OCI-LY1 (cell line): ENCODE results near the gene PNO1.

ENCODE experiments used
- H2AFZ ChIP-seq: fragments of 200-600 bp; sonication (generic), shearing (Covaris generic); 2 replicates; pipeline ENCODE4 v1.6.0; 2014; ENCODE audit warnings: antibody characterized with exemption, mild to moderate bottlenecking, low read length
- H3F3A ChIP-seq: fragments of 200-600 bp; sonication (generic), shearing (Covaris generic); 2 replicates; pipeline ENCODE4 v1.6.0; 2014; ENCODE audit warnings: mild to moderate bottlenecking, antibody characterized with exemption, low read length, moderate library complexity; ENCODE audit not compliant: insufficient read depth
- H3K27ac ChIP-seq: fragments of 200-600 bp; sonication (generic); 2 replicates; pipeline ENCODE4 v1.5.1; 2014; ENCODE audit warnings: low read length, mixed run types, mild to moderate bottlenecking, low read depth; ENCODE audit not compliant: poor library complexity, severe bottlenecking
- H3K27me3 ChIP-seq: fragments of 200-600 bp; sonication (generic); 2 replicates; pipeline ENCODE4 v1.6.0; 2014; ENCODE audit warnings: antibody characterized with exemption, mild to moderate bottlenecking, low read length, moderate library complexity; ENCODE audit not compliant: insufficient read depth
- H3K36me3 ChIP-seq: fragments of 200-600 bp; sonication (generic); 2 replicates; pipeline ENCODE4 v1.6.1; 2014; ENCODE audit warnings: mild to moderate bottlenecking, antibody characterized with exemption, low read length, moderate library complexity, mixed read lengths; ENCODE audit not compliant: insufficient read depth
- H3K4me1 ChIP-seq: fragments of 200-600 bp; sonication (generic); 2 replicates; pipeline ENCODE4 v1.5.1; 2014; ENCODE audit warnings: mild to moderate bottlenecking, low read length, moderate library complexity; ENCODE audit not compliant: insufficient read depth, severe bottlenecking
- H3K4me2 ChIP-seq: fragments of 200-600 bp; sonication (generic), shearing (Covaris generic); 2 replicates; pipeline ENCODE4 v1.6.1; 2014; ENCODE audit warnings: low read length
- H3K4me3 ChIP-seq: fragments of 200-600 bp; sonication (generic); 2 replicates; pipeline ENCODE4 v1.5.1; 2014; ENCODE audit warnings: low read length, low read depth, mild to moderate bottlenecking, mixed read lengths; ENCODE audit not compliant: poor library complexity, severe bottlenecking
- H3K79me2 ChIP-seq: fragments of 200-600 bp; shearing (Covaris generic); 2 replicates; pipeline ENCODE4 v1.6.1; 2016; ENCODE audit warnings: mixed run types, low read length, mixed read lengths; ENCODE audit not compliant: insufficient read depth
- H3K9ac ChIP-seq: fragments of 200-600 bp; sonication (generic), shearing (Covaris generic); 2 replicates; pipeline ENCODE4 v1.6.1; 2014; ENCODE audit warnings: mild to moderate bottlenecking, low read length, mixed read lengths
- H3K9me2 ChIP-seq: fragments of 200-600 bp; sonication (generic), shearing (Covaris generic); 2 replicates; pipeline ENCODE4 v1.6.1; 2014; ENCODE audit warnings: low read depth, mild to moderate bottlenecking, low read length, mixed read lengths
- H3K9me3 ChIP-seq: fragments of 200-600 bp; shearing (Covaris generic); 2 replicates; pipeline ENCODE4 v1.6.1; 2014; ENCODE audit warnings: low read length, mixed read lengths
- H4K20me1 ChIP-seq: fragments of 200-600 bp; sonication (generic), shearing (Covaris generic); 2 replicates; pipeline ENCODE4 v1.6.0; 2016; ENCODE audit warnings: mild to moderate bottlenecking, low read length; ENCODE audit not compliant: insufficient read depth
- CTCF ChIP-seq: fragments of 200-600 bp; sonication (generic), shearing (Covaris generic); IDR thresholded peaks from 2 replicates; pipeline ENCODE4 v1.5.1; 2017; ENCODE audit warnings: mild to moderate bottlenecking, antibody characterized with exemption, low read length, moderate library complexity, mixed read lengths
- EZH2 ChIP-seq: fragments of 200-600 bp; sonication (generic), shearing (Covaris generic); IDR thresholded peaks from 2 replicates; pipeline ENCODE4 v1.8.0; 2017; ENCODE audit warnings: borderline replicate concordance, mixed run types, mild to moderate bottlenecking, antibody characterized with exemption, low read length, moderate library complexity, mixed read lengths

The PNO1 gene

GRCh38 chr2:68121873-68122679 is 35.6 kb upstream of the PNO1 start:
- Histone ChIP-seq H3K36me3 (no peaks in the 10 kb centered on the region), H3K4me3 (no peak overlapping the region), H3K27ac (peak overlapping the region; percentile 92), H3K4me1 (peaks cover 39% of the 10 kb centered on the region), H2AFZ (no peak overlapping the region), H3K4me2 (peak overlapping the region; percentile 56), H3K9me3 (no peaks in the 10 kb centered on the region), H3K9me2 (no peaks in the 10 kb centered on the region), H3K27me3 (no peaks in the 10 kb centered on the region), H4K20me1 (no peaks in the 10 kb centered on the region), H3K9ac (no peak overlapping the region), H3K79me2 (no peaks in the 10 kb centered on the region), H3F3A (0 out of 2 replicates have a peak, but pooled peaks cover 3% of the 10 kb centered on the region)
- TF ChIP-seq EZH2 = no peak
- TF ChIP-seq CTCF = peak; percentile 98

- H3K4me3 ChIP-seq = no peak overlapping the region
- no peak overlapping the region for H2AFZ ChIP-seq
- H3K9ac ChIP-seq = no peak overlapping the region
Observed at GRCh38 chr2:68122680-68122964, 35.1 kb upstream of the PNO1 start.

GRCh38 chr2:68124321-68124720 is 33.4 kb upstream of the PNO1 start:
- no peak overlapping the region for H3K27ac ChIP-seq
- H3K79me2 ChIP-seq = no peaks in the 10 kb centered on the region
- no peaks in the 10 kb centered on the region for H3K9me2 ChIP-seq
- no peaks in the 10 kb centered on the region for H3K27me3 ChIP-seq
- no peak overlapping the region for H3K4me3 ChIP-seq
- 0 out of 2 replicates have a peak, but pooled peaks cover 3% of the 10 kb centered on the region for H3F3A ChIP-seq
- TF ChIP-seq CTCF = no peak
- TF ChIP-seq EZH2 = no peak
- H4K20me1 ChIP-seq = no peaks in the 10 kb centered on the region
- H3K4me1 ChIP-seq = peaks cover 38% of the 10 kb centered on the region
- H3K9ac ChIP-seq = no peak overlapping the region
- H3K9me3 ChIP-seq = no peaks in the 10 kb centered on the region
- H3K36me3 ChIP-seq = no peaks in the 10 kb centered on the region
- no peak overlapping the region for H3K4me2 ChIP-seq
- H2AFZ ChIP-seq = no peak overlapping the region

More at GRCh38 chr2:68122680-68122964, 35.1 kb upstream of the PNO1 start:
- Histone ChIP-seq H3K36me3 (no peaks in the 10 kb centered on the region), H3K27me3 (no peaks in the 10 kb centered on the region), H4K20me1 (no peaks in the 10 kb centered on the region), H3K27ac (no peak overlapping the region), H3K4me1 (peaks cover 42% of the 10 kb centered on the region), H3K9me2 (no peaks in the 10 kb centered on the region), H3K4me2 (peak overlapping the region; percentile 56; the same call in 1 of the 2 replicates), H3K79me2 (no peaks in the 10 kb centered on the region), H3F3A (0 out of 2 replicates have a peak, but pooled peaks cover 3% of the 10 kb centered on the region), H3K9me3 (no peaks in the 10 kb centered on the region)
- TF ChIP-seq CTCF (no peak; the same call in 1 of the 2 replicates), EZH2 (no peak)
